ENCODE results near the gene NGEF.

NGEF gene

GRCh38 chr2:232884001-232884421 lies 129.0 kb downstream of the NGEF start:
- no peak for DNase-seq (ENCODE audit: low spot score)

GRCh38 chr2:232883116-232883721 lies 129.8 kb downstream of the NGEF start:
- DNase-seq (ENCODE audit: low spot score) = no peak

GRCh38 chr2:232882505-232883115 lies 130.4 kb downstream of the NGEF start:
- DNase-seq (ENCODE audit: low spot score) = no peak

GRCh38 chr2:232882085-232882484 lies 131.0 kb downstream of the NGEF start:
- no peak for DNase-seq (ENCODE audit: low spot score)

- no peak for DNase-seq (ENCODE audit: low spot score)
Observed at GRCh38 chr2:232880764-232881351, 132.2 kb downstream of the NGEF start.

- DNase-seq (ENCODE audit: low spot score) = no peak
Observed at GRCh38 chr2:232879618-232880494, 133.2 kb downstream of the NGEF start.

- DNase-seq (ENCODE audit: low spot score) = no peak
Observed at GRCh38 chr2:232878855-232879617, 134.0 kb downstream of the NGEF start.

GRCh38 chr2:232877940-232878511 lies 135.0 kb downstream of the NGEF start:
- DNase-seq (ENCODE audit: low spot score) = no peak

- DNase-seq (ENCODE audit: low spot score) = no peak
Observed at GRCh38 chr2:232876978-232877441, 136.0 kb downstream of the NGEF start.

- no peak for DNase-seq (ENCODE audit: low spot score)
Observed at GRCh38 chr2:232876161-232876977, 136.7 kb downstream of the NGEF start.

- no peak for DNase-seq (ENCODE audit: low spot score)
Observed at GRCh38 chr2:232875256-232876121, 137.6 kb downstream of the NGEF start.

GRCh38 chr2:232874677-232875223 lies 138.3 kb downstream of the NGEF start:
- no peak for DNase-seq (ENCODE audit: low spot score)

- no peak for DNase-seq (ENCODE audit: low spot score)
Observed at GRCh38 chr2:232873909-232874641, 139.0 kb downstream of the NGEF start.

GRCh38 chr2:232873292-232873908 lies 139.7 kb downstream of the NGEF start:
- no peak for DNase-seq (ENCODE audit: low spot score)

- no peak for DNase-seq (ENCODE audit: low spot score)
Observed at GRCh38 chr2:232872826-232873225, 140.2 kb downstream of the NGEF start.

GRCh38 chr2:232871835-232872736 lies 141.0 kb downstream of the NGEF start:
- DNase-seq (ENCODE audit: low spot score) = no peak

GRCh38 chr2:232871418-232871834 lies 141.6 kb downstream of the NGEF start:
- no peak for DNase-seq (ENCODE audit: low spot score)

Measured in NAMALWA (cell line).